Bone marrow (tissue), 2 donors: ENCODE measurements around the gene POLR2L.

Experiments
- DNase-seq, 2 donors: peaks; one replicate each; lab custom pipeline; 2025; lab: John Stamatoyannopoulos, UW

Gene POLR2L

DNA sequence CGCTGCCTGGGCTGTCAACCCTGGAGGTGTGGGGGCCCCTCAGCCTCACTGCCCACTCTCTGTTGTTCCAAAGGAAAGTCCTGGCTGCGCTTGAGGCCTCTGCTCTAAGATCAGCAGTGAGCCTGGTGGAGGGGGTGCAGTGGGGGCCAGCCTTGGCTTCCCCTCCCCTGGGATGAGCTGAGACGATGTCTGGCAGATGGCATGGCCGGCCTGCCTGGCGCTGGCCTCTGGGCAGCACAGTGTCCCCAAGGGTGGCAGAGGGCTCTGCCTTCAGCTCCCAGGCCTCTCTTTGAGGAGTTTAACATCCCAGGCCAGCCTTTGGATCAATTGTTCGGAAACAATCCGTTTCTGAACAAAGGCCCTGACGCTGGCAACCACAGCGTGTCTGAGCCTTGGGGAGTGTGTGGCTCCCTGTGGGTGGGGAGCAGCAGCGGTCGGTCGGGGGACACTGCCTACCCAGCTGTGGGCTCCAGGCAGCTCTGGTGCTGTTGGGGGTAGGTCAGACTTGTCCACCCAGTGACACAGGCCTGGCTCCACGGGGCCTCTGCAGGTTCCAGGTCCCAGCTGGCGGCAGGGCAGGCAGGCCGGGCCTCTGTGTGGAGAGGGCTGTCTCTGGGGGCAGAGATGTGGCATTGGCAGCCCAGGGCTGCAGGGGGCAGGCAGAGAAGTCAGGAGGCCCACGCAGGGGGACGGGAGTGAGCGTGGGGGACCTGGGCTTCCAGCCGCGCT, 12.4 kb upstream of the POLR2L start:
- no peak for DNase-seq

- DNase-seq = no peak
Observed at GRCh38 chr11:853682-854448, 11.5 kb upstream of the POLR2L start.

- no peak for DNase-seq
Observed at GRCh38 chr11:852762-853161, 10.4 kb upstream of the POLR2L start.

DNA sequence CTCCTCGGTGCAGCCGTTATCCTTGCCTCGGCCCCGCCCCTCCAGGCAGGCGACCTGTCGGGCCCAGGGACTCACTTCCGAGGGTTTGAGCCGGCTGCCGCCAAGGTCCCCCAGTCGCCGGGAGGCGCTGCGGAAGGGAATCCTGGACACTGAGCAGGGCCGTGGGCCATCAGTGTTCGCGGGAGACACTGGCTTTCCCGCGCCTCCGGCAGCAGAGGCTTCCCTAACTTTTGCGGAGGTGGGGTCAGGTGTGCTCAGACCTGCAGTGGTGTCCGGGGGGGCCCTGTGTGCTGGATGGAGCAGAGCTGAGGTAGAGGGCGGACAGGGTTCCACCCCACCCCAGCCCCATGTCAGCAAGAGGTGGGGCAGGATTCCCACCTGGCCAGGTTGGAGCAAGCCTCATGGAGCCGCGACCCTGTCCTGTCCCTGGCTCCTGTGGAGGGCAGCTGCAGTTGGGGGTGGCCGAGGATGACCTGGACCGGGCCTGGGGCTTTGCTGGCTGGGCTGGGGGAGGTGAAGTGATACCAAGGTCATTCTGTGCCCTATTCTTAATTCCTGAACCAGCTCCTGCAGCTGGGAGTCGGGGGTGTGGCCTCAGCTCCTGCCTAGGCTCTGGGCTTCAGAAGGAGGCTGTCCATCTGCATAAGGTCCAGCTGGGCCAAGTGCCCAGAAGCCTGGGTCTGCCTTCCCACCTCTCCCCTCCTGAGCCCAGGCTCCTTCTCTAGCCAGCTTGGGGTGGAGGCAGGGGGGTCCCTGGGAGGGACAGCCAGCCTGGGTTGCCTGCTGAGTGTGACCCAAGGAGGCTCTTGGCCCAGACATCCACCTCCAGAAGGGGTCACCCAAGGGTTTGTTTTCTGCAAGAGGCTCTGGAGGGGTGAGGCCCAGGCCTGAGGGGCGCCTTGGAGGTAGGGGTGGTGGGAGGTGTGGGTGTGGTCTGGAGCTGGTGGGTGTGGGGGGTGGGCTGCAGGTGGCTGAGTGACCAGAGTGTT, 8.7 kb upstream of the POLR2L start:
- no peak for DNase-seq

DNA sequence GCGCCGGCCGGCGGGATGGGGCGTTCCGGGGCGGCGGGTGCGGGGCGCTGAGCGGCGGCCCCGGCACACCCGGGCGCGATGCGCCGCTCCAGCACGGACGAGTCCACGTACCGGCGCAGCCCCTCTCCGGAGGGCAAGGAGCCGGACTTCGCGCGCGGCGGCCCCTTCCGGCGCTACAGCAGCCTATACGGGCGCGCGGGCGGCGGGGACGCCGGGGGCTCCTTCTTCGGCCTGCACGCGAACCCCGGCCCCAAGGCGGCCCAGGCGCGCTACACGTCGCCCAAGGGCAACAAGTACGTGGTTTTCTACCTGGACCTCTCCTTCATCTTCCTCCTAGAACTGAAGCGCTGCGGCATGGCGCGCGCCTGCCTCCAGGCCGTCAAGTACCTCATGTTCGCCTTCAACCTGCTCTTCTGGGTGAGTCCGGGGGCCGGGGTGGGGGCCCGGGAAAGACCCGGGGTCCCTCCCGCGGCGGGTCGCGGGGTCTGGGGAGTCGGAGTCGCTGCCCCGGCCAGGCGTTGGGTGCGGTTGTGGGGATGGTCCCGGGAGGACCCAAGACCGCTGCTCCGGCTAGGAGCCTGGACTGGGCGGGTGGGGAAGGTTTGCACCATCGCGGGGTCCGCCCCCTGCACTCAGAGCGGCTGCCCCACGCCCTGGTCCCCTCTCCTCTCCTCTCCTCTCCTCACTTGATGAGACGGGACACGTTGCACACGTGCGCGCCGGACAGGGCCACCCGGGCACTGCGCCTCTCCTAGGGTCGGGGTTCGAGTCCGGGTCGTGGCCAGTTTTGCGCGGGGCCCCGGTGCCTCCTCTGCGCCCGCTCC, 7.8 kb upstream of the POLR2L start:
- no peak for DNase-seq

GRCh38 chr11:849104-849824, 6.9 kb upstream of the POLR2L start:
- DNase-seq = no peak

- no peak for DNase-seq
Observed at GRCh38 chr11:848380-848931, 6.1 kb upstream of the POLR2L start.

DNA sequence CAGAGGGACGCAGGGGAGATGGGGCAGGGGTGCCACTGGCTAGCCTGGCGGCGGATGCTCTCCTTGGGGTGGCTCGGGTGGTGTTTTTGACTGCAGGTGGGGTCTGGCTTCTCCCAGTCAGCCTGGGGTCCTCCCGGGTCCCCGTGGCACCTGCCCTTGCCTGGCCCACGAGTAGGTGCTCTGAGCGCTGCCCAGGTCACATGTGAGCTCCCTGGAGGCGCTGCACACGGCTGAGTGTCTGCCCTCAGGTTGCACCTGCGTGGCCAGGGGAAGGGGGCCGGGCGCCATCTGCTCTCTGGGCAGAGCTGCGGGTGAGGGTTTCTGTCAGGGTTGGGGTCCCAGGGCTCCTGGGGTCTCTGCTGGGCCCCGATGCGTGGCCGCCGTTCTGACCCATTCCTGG, 5.5 kb upstream of the POLR2L start:
- no peak for DNase-seq

- DNase-seq = no peak
Observed at GRCh38 chr11:846496-847098, 4.3 kb upstream of the POLR2L start.

GRCh38 chr11:845872-846495, 3.7 kb upstream of the POLR2L start:
- DNase-seq = no peak

DNA sequence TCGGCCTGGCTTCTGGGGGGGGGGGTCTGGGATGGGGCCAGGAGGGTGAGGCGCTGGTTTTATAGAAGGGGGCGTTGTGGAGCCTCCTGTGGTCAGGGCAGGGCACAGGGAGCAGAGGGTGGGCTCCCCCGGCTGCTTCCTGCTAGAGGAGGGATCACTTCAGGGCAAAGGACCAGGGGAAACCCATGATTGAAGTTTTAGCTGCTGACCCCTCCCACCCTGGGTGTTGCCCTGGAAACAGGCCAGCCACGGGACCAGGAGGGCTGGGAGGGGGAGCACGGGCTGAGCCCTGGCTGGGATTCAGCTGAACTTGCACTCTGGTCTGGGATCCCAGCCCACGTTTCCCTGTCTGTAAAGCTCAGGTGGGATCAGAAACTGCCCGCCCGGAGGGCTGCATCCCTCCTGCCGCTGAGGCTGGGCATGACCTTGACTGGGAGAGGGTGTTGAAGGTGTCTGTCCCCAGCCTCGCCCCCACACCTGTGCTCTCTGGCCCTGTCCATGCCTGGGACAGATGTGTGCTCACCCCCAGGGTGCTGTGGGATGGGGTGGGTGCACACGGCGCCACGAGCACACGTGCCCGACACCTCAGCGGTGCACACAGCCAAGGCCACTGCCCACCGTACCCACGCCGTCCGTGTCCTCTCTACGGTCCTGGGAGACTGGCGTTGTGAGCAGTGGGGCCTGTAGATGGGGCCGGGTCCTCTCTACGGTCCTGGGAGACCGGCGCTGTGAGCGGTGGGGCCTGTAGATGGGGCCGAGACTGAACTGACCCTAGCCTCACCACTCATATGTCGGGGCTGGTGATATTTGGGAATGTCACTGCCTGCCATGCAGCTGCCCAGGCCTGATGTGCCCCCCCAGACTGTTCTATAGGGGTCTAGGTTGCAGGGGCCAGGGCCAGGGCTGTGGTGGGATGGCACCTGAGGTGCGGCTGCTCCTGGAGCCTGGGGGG, 2.6 kb upstream of the POLR2L start:
- DNase-seq = no peak

- DNase-seq = no peak
Observed at GRCh38 chr11:843818-844692, 1.7 kb upstream of the POLR2L start.

GRCh38 chr11:843086-843734, 881 bp upstream of the POLR2L start:
- no peak for DNase-seq

DNA sequence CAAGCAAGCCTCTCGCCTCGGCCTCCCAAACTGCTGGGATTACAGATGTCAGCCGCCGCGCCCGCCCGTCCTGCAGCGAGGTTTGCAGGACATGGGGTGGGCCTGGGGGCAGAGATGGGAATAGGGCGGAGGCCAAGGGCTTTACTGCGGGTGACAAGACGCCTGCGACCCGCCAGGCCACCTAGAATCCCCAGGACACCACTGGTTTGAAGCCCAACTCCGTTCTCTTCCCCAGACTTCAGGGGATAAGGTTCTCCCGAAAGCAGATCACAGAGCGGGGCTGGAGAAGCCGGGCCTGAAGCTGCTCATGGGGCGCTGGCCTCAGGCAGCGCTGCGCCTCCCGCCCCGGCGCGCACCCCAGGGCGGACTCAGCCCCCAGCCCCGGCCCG, 354 bp downstream of the POLR2L start:
- no peak for DNase-seq

- no peak for DNase-seq
Observed at GRCh38 chr11:839875-840617, 2.3 kb downstream of the POLR2L start.

GRCh38 chr11:839280-839623, 3.1 kb downstream of the POLR2L start:
- DNase-seq = no peak
